Activated CD4-positive, alpha-beta T cell treated with anti-CD3 and anti-CD28 coated beads for 4 hours (primary cell): ENCODE data around the gene CTSO.
"Not testable (repeated sequence)": the region's sequence is repeated elsewhere in the genome, so short reads cannot be mapped to it uniquely, and the experiment has no call there.

ENCODE experiments used
- DNase-seq, 2 donors: peaks; one replicate each; pipeline ENCODE4 v3.0.0-alpha.2; 2020

Gene CTSO

GRCh38 chr4:155954118-155954685, 536 bp upstream of the CTSO start:
- peak in 1 of 2 donors; percentile 5 for DNase-seq

GRCh38 chr4:155952501-155952901, 1.2 kb downstream of the CTSO start:
- DNase-seq, result no peak

- DNase-seq, result no peak
Observed at GRCh38 chr4:155950461-155950860, 3.2 kb downstream of the CTSO start.

GRCh38 chr4:155948541-155948940, 5.1 kb downstream of the CTSO start:
- no peak for DNase-seq

GRCh38 chr4:155946486-155946885, 7.2 kb downstream of the CTSO start:
- no peak for DNase-seq

- DNase-seq, result no peak
Observed at GRCh38 chr4:155944516-155944915, 9.2 kb downstream of the CTSO start.

- DNase-seq, result no peak
Observed at GRCh38 chr4:155943605-155944291, 9.9 kb downstream of the CTSO start.

GRCh38 chr4:155941820-155942219, 11.8 kb downstream of the CTSO start:
- DNase-seq, result no peak

GRCh38 chr4:155941085-155941790, 12.4 kb downstream of the CTSO start:
- DNase-seq, result no peak

GRCh38 chr4:155935389-155935986, 18.2 kb downstream of the CTSO start:
- no peak for DNase-seq

- not testable (repeated sequence) for DNase-seq
Observed at GRCh38 chr4:155934634-155935033, 19.0 kb downstream of the CTSO start.

GRCh38 chr4:155931634-155932033, 22.0 kb downstream of the CTSO start:
- DNase-seq, result no peak

GRCh38 chr4:155930330-155930729, 23.3 kb downstream of the CTSO start:
- no peak for DNase-seq

GRCh38 chr4:155929833-155930232, 23.8 kb downstream of the CTSO start:
- no peak for DNase-seq

GRCh38 chr4:155924637-155925036, 29.0 kb downstream of the CTSO start:
- DNase-seq, result no peak

GRCh38 chr4:155921597-155921996, 32.1 kb downstream of the CTSO start:
- DNase-seq, result no peak

GRCh38 chr4:155914782-155915181, 38.9 kb downstream of the CTSO start:
- no peak for DNase-seq

GRCh38 chr4:155911905-155912304, 41.8 kb downstream of the CTSO start:
- DNase-seq, result no peak

GRCh38 chr4:155909615-155910226, 43.9 kb downstream of the CTSO start:
- no peak for DNase-seq

GRCh38 chr4:155908187-155909139, 45.2 kb downstream of the CTSO start:
- no peak for DNase-seq

- DNase-seq, result no peak
Observed at GRCh38 chr4:155907556-155907955, 46.1 kb downstream of the CTSO start.

- DNase-seq, result no peak
Observed at GRCh38 chr4:155906554-155907247, 47.0 kb downstream of the CTSO start.
